K562 (cell line): ENCODE data around the gene KLHL22. TPM values are rescaled to one million over a fixed set of nuclear protein-coding genes. Genes with fewer than 3 reads are reported as not detected.

ENCODE experiments used
- ATF3 ChIP-seq, 2 experiments: fragments of 450-650 bp in 1 of 2; sonication (generic) in 1 of 2; formaldehyde crosslinking in 1 of 2; IDR thresholded peaks in 1 of 2; conservative IDR thresholded peaks in 1 of 2; 2 replicates each; pipeline versions ENCODE4 v1.6.1 to v1.8.1; 2016 to 2023; ENCODE audit warnings: mild to moderate bottlenecking in 2 of 2, moderate library complexity in 2 of 2, inconsistent platforms in 1 of 2, missing genetic modification reagents in 1 of 2
- ELF4 ChIP-seq: fragments of 450-650 bp; formaldehyde crosslinking; IDR thresholded peaks from 2 replicates; pipeline ENCODE4 v1.4.0; 2022; ENCODE audit warnings: missing genetic modification characterization
- ETS2 ChIP-seq: IDR thresholded peaks from 2 replicates; pipeline ENCODE4 v1.6.1; 2016; ENCODE audit warnings: borderline replicate concordance, missing genetic modification characterization, mild to moderate bottlenecking, moderate library complexity, missing compliant biosample characterization; ENCODE audit not compliant: poor library complexity, severe bottlenecking
- HDAC6 ChIP-seq: IDR thresholded peaks from 2 replicates; pipeline ENCODE4 v1.6.1; 2012; ENCODE audit warnings: low read depth, mild to moderate bottlenecking, control low read depth, inconsistent platforms, low read length, moderate library complexity
- HNRNPH1 ChIP-seq: fragments of 200-400 bp; formaldehyde crosslinking; optimal IDR thresholded peaks from 2 replicates; pipeline ENCODE3; 2017; ENCODE audit warnings: low read depth, mild to moderate bottlenecking, low read length, moderate library complexity
- HOXB6 ChIP-seq: fragments of 250-450 bp; sonication (Bioruptor Pico); IDR thresholded peaks from 2 replicates; pipeline ENCODE4 v1.5.1; 2022; ENCODE audit warnings: mild to moderate bottlenecking, borderline replicate concordance
- IRF2 ChIP-seq: sonication (generic); formaldehyde crosslinking; IDR thresholded peaks from 2 replicates; pipeline ENCODE4 v1.8.1; 2022; ENCODE audit warnings: mild to moderate bottlenecking, missing genetic modification reagents
- JUN ChIP-seq, 2 experiments: sonication (generic) in 1 of 2; formaldehyde crosslinking in 1 of 2; IDR thresholded peaks; 2 replicates each; pipeline versions ENCODE4 v1.6.1 to v1.8.0; 2012 to 2022; ENCODE audit warnings: borderline replicate concordance in 2 of 2, mild to moderate bottlenecking in 2 of 2, improper control_type of control experiment in 1 of 2, low read depth in 1 of 2, low read length in 1 of 2, missing genetic modification reagents in 1 of 2
- JUNB ChIP-seq: fragments of 450-650 bp; formaldehyde crosslinking; conservative IDR thresholded peaks from 2 replicates; pipeline ENCODE4 v1.4.0; 2020; ENCODE audit warnings: mild to moderate bottlenecking
- KAT2B ChIP-seq: IDR thresholded peaks from one replicate; pipeline ENCODE4 v1.6.1; 2012; ENCODE audit warnings: low read depth, mild to moderate bottlenecking, control low read depth, inconsistent platforms, low read length, moderate library complexity
- L3MBTL2 ChIP-seq: fragments of 450-650 bp; IDR thresholded peaks from 2 replicates; pipeline ENCODE4 v1.6.1; 2016; ENCODE audit warnings: mild to moderate bottlenecking, moderate library complexity
- MBD2 ChIP-seq: sonication (generic); IDR thresholded peaks from 2 replicates; pipeline ENCODE4 v1.6.1; 2016; ENCODE audit warnings: low read depth, borderline replicate concordance
- THAP12 ChIP-seq: fragments of 250-450 bp; sonication (Bioruptor Pico); IDR thresholded peaks from 2 replicates; pipeline ENCODE4 v1.9.0; 2021; ENCODE audit warnings: mild to moderate bottlenecking, inconsistent platforms
- USF1 ChIP-seq: sonication (generic); formaldehyde crosslinking; IDR thresholded peaks from 2 replicates; pipeline ENCODE4 v1.9.0; 2022; ENCODE audit warnings: mild to moderate bottlenecking, missing genetic modification reagents
- polyA plus RNA-seq, 8 experiments: library from polyadenylated mRNA; depleted of rRNA in 4 of 8; stranded (reverse) in 5 of 8; unstranded in 3 of 8; fragments of >200 nt; fragmentation: Nextera tagmentation in 2 of 8; fragmentation: Illumina TruSeq in 1 of 8; extraction: Ambion mirVana in 2 of 8; extraction: Trizol in 1 of 8; gene quantifications; 2 replicates each; pipeline versions ENCODE4 v1.2.1 to v1.2.3, GENCODE V29; 2011 to 2014; ENCODE audit warnings: inconsistent platforms in 1 of 8, missing spikeins in 1 of 8
- total RNA-seq, 7 experiments: library from RNA; depleted of rRNA in 6 of 7; stranded (reverse); fragments of >200 nt in 6 of 7; fragmentation: Illumina TruSeq in 2 of 7; extraction: Trizol in 2 of 7; gene quantifications; 2 replicates each; pipeline versions ENCODE4 v1.2.1 to v1.2.3, GENCODE V29; 2011 to 2021; ENCODE audit warnings: low replicate concordance in 1 of 7
- TF ChIP-seq, protein P1 (sequence below): fragments of 250-450 bp; sonication (Bioruptor Pico); IDR thresholded peaks from 2 replicates; pipeline ENCODE4 v1.8.0; 2022; ENCODE audit warnings: moderate library complexity, mild to moderate bottlenecking, inconsistent platforms
- TF ChIP-seq, protein P2 (sequence below): fragments of 250-450 bp; sonication (Bioruptor Pico); IDR thresholded peaks from 2 replicates; pipeline ENCODE4 v1.8.0; 2021; ENCODE audit warnings: moderate library complexity, mild to moderate bottlenecking, inconsistent platforms
- TF ChIP-seq, protein P3 (sequence below): sonication (generic); formaldehyde crosslinking; IDR thresholded peaks from 2 replicates; pipeline ENCODE4 v1.8.1; 2022; ENCODE audit warnings: missing genetic modification reagents

Gene KLHL22
- total and polyA plus RNA-seq, 9 of the 15 experiments (the other 6 are each of a cell fraction or from before 2014, with no cell fraction given): 1.3 to 25.6 (median 15.2) TPM

GRCh38 chr22:20434773-20435172, 60.8 kb downstream of the KLHL22 start (continued):
- 0 out of 2 replicates have a peak, but pooled peaks have one; percentile 4 for TF ChIP-seq JUN (IDR thresholded peaks at IDR 0.05; ENCODE audit: borderline replicate concordance, low read depth, low read length)
- TF ChIP-seq JUN (CRISPR knock-in tag; IDR thresholded peaks at IDR 0.05; ENCODE audit: borderline replicate concordance): no peak
- TF ChIP-seq, protein P1, sequence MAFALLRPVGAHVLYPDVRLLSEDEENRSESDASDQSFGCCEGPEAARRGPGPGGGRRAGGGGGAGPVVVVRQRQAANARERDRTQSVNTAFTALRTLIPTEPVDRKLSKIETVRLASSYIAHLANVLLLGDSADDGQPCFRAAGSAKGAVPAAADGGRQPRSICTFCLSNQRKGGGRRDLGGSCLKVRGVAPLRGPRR: 0 out of 2 replicates have a peak, but pooled peaks have one; percentile 36
- TF ChIP-seq MBD2: 0 out of 2 replicates have a peak, but pooled peaks have one; percentile 18
- TF ChIP-seq ATF3 (IDR thresholded peaks at IDR 0.05): peak; percentile 78
- TF ChIP-seq ATF3 (CRISPR knock-in tag; conservative IDR thresholded peaks at IDR 0.05): no peak
- no peak for TF ChIP-seq HNRNPH1
- TF ChIP-seq, protein P2, sequence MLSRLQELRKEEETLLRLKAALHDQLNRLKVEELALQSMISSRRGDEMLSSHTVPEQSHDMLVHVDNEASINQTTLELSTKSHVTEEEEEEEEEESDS: no peak
- TF ChIP-seq KAT2B: peak; percentile 20
- peak; percentile 46; the same call in 1 of the 2 replicates for TF ChIP-seq JUNB (CRISPR knock-in tag)
- peak; percentile 70; the same call in 1 of the 2 replicates for TF ChIP-seq IRF2 (CRISPR knock-in tag)
- TF ChIP-seq HDAC6: 0 out of 2 replicates have a peak, but pooled peaks have one; percentile 30
- TF ChIP-seq, protein P3, sequence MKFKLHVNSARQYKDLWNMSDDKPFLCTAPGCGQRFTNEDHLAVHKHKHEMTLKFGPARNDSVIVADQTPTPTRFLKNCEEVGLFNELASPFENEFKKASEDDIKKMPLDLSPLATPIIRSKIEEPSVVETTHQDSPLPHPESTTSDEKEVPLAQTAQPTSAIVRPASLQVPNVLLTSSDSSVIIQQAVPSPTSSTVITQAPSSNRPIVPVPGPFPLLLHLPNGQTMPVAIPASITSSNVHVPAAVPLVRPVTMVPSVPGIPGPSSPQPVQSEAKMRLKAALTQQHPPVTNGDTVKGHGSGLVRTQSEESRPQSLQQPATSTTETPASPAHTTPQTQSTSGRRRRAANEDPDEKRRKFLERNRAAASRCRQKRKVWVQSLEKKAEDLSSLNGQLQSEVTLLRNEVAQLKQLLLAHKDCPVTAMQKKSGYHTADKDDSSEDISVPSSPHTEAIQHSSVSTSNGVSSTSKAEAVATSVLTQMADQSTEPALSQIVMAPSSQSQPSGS (CRISPR knock-in tag): peak; percentile 81; the same call in 1 of the 2 replicates
- no peak for TF ChIP-seq L3MBTL2
- no peak for TF ChIP-seq ETS2 (tag)
- TF ChIP-seq ELF4 (CRISPR knock-in tag): 0 out of 2 replicates have a peak, but pooled peaks have one; percentile 40
- peak; percentile 68; the same call in 1 of the 2 replicates for TF ChIP-seq HOXB6 (CRISPR knock-in tag)
- TF ChIP-seq THAP12 (CRISPR knock-in tag): 0 out of 2 replicates have a peak, but pooled peaks have one; percentile 8
- TF ChIP-seq USF1 (CRISPR knock-in tag): peak; percentile 61; the same call in 1 of the 2 replicates
- TF ChIP-seq, all 486 proteins: peak for 20
